Stromal cell of bone marrow (primary cell): Measurements from ENCODE around the gene SRGAP2C.
"Not testable (repeated sequence)": the region's sequence is repeated elsewhere in the genome, so short reads cannot be mapped to it uniquely, and the experiment has no call there.

Source experiments
- DNase-seq: peaks from one replicate; pipeline ENCODE4 v3.0.0-alpha.2; 2012; ENCODE audit warnings: low read depth

SRGAP2C gene

GRCh38 chr1:121385162-121385561 lies 200.4 kb downstream of the SRGAP2C start:
- DNase-seq = not testable (repeated sequence)

GRCh38 chr1:121385563-121386288 lies 201.0 kb downstream of the SRGAP2C start:
- not testable (repeated sequence) for DNase-seq

GRCh38 chr1:121386319-121386948 lies 201.7 kb downstream of the SRGAP2C start:
- DNase-seq = not testable (repeated sequence)

- not testable (repeated sequence) for DNase-seq
Observed at GRCh38 chr1:121389895-121390560, 205.3 kb downstream of the SRGAP2C start.

- not testable (repeated sequence) for DNase-seq
Observed at GRCh38 chr1:121392130-121392529, 207.4 kb downstream of the SRGAP2C start.

- peak; percentile 6 for DNase-seq
Observed at GRCh38 chr1:121395718-121396201, 211.0 kb downstream of the SRGAP2C start.

- not testable (repeated sequence) for DNase-seq
Observed at GRCh38 chr1:121396335-121397081, 211.7 kb downstream of the SRGAP2C start.

- DNase-seq = not testable (repeated sequence)
Observed at GRCh38 chr1:121397101-121397500, 212.3 kb downstream of the SRGAP2C start.

GRCh38 chr1:121399193-121399592 lies 214.4 kb downstream of the SRGAP2C start:
- DNase-seq = not testable (repeated sequence)

- not testable (repeated sequence) for DNase-seq
Observed at GRCh38 chr1:121400108-121400507, 215.3 kb downstream of the SRGAP2C start.

GRCh38 chr1:121400541-121401310 lies 216.0 kb downstream of the SRGAP2C start:
- DNase-seq = not testable (repeated sequence)

- not testable (repeated sequence) for DNase-seq
Observed at GRCh38 chr1:121401375-121401955, 216.7 kb downstream of the SRGAP2C start.

- DNase-seq = not testable (repeated sequence)
Observed at GRCh38 chr1:121403254-121403653, 218.5 kb downstream of the SRGAP2C start.

GRCh38 chr1:121408354-121408753 lies 223.6 kb downstream of the SRGAP2C start:
- DNase-seq = no peak

GRCh38 chr1:121413821-121414220 lies 229.0 kb downstream of the SRGAP2C start:
- no peak for DNase-seq

- DNase-seq = peak; percentile 9
Observed at GRCh38 chr1:121414905-121415304, 230.1 kb downstream of the SRGAP2C start.

- DNase-seq = no peak
Observed at GRCh38 chr1:121417325-121417923, 232.6 kb downstream of the SRGAP2C start.

GRCh38 chr1:121418369-121419049 lies 233.7 kb downstream of the SRGAP2C start:
- no peak for DNase-seq

GRCh38 chr1:121419050-121419615 lies 234.4 kb downstream of the SRGAP2C start:
- not testable (repeated sequence) for DNase-seq
